HG03025 (cell line): Measurements from ENCODE around the gene PKD2L1.

ENCODE experiments used
- ATAC-seq: cut with Tn5 transposase; IDR thresholded peaks from one replicate; pipeline ENCODE4 v1.9.1; 2021; ENCODE audit warnings: mild to moderate bottlenecking, moderate library complexity; ENCODE audit not compliant: unreplicated experiment, low FRiP score

PKD2L1 gene

DNA sequence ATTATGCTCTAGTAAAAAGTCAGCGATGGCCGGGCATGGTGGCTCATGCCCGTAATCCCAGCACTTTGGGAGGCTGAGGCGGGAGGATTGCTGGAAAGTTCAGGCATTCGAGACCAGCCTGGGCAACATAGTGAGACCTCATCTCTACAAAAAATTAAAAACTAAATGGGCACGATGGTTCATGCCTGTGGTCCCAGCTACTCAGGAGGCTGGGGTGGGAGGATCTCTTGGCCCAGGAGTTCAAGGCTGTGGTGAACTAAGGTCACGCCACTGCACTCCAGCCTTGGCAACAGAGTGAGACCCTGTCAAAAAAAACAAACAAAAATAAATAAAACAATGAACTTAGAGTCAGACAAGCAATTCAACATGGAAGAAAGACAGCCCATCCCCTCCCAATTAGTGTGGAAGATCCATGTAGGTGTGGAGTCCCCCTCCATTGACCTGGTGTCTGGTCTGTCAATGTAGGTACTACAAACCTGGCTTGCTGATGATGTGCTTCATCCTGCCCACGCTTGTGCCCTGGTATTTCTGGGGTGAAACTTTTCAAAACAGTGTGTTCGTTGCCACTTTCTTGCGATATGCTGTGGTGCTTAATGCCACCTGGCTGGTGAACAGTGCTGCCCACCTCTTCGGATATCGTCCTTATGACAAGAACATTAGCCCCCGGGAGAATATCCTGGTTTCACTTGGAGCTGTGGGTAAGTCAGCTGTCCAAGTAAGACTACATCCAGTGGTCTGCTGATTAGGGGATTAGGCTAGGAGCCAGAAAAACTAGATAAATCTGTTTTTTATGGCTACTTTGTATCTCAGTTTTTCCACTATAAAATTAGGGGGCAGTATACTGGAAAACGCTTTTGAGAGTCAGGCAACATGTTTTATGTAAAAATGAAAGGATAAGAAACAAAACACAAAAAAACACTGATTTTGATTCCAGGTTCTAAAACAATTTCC is 26.3 kb upstream of the PKD2L1 start:
- no peak for ATAC-seq

DNA sequence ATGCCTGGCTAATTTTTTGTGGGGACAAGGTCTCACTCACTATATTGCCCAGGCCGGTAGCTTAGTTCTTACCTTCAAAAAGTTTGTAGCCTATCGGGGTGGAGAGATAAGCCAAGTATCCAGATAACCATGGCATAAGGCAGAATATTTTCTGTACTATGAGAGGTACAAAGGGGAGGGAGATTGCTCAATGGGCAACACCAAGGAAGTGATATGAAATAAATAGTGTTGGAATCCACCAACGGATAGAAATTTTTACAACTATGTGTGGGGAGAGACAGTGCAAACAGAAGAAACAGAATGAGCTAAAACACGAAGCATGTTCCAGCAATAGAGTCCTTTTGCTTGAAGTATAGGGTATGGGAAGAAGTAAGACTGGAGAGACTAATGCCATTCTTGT is 25.1 kb upstream of the PKD2L1 start:
- no peak for ATAC-seq

DNA sequence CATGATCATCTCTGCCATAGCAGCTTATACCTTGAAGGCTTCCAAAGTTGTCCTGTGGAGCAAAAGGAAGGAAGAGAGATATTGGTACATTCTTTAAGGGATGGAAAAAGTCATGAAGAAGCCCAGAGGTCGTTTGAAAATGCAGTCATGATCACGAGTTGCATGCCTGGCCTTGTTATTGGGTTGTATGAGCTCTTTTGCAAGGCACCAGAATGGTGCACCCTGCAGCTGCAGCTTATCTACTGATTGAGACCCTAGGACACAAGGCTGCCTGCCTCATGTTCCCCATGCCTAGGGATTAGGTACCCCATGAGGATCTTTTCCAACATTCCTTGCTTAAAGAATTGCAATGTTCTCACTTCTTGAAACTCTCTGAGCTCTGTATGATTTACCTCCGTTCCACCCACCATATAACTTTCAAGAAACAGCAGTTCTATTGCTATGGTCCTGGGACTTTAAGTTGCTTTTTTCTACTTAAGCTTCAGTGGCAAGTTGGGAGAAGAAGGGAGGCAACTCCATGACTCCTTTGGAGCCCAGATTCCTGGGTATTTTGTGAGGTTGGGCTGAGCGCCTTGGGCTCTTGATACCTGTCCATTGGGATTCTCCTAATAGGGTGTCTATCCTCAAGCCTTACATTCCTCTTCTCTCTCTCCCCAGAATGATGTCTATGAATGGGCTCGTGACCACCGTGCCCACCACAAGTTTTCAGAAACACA is 23.9 kb upstream of the PKD2L1 start:
- no peak for ATAC-seq

DNA sequence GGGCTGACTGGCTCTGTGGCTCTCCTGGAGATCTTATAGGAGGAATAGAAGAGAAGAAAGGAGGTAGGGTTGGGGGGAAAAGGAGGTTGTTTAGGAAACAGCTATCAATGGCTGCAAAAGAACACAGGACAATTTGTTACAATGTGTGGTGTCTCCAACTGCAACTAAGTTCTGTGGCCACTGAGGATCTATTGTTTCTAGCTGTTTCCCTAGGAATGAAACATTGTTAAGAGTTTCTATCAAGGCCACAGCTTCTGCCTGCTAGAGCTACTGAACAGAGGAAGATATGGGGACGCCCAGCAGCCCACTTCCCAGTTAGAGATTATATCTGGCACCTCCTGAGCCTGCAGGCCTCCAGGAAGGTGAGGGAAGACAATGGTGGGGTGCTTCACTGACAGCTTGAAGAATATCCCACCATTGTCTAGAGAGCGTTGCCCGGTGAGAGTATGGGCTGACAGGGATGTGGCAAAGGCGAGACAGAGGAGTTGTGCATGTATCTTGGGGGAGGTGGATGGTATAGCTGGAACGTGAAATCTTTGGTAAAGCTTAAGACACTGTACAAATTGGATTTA is 21.0 kb upstream of the PKD2L1 start:
- ATAC-seq, result no peak

DNA sequence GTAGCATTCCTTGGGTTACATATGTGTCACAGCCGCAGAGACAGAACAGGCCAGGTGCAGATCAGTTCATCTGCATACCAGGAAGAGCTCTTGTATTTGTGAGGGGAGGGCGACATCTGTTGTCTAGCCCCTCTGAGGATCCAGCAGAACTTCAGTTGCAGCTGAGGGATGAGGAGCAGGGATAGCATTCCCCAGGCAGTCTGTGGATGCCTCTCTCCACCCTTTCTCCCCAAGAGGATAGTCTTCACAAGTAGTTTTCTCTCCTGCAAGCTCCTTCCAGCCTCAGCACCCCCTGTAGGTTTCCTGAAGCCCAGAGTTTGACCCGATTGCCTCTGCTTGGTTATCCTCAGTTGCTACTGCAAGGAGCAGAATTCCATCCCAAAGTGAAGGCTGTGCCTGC is 19.6 kb upstream of the PKD2L1 start:
- no peak for ATAC-seq

DNA sequence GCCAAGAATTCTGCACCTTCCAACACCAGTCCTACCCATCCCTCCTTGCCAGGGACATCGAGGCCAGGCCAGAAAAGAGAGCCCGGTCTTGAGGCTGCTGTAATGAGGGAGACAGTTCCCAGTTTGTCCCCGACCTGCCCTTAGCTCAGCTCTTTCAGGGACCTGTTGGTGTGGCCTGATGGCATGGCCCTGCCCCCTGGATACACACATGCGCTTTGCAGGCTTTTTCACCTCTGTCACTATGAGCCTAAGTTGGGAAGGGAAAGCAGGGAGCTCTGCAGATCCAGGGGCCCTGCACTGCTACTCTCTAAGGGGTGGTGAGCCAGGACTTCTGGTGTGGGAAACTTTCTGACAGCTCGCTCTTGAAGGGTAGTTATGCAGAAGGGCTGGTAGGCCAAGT is 19.1 kb upstream of the PKD2L1 start:
- ATAC-seq, result no peak

DNA sequence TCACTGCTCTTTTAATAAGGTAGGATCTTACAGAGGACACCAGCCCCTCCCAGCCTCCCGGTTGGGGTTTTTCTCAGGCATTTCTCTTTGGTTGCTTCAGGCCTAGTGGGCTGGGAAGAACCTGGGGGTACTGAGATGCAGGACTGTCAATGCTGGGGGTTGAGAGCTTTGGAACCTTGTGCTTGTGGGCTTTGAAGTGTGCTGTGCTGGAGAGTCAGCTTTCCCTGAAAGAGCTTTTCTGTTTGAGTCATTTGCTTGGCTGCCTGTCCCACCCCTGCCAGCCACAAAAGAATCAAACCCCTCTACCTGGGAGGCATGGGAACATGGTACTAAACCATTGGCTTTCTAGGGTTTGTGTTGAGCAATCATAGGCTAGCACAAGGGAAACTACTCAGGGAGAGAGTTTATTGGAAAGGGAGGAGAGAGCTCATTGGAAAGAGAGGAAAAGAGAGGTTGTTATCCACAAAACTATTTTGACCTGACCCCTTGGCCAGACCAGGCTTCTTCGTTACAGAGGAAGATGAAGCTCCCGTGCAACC is 18.4 kb upstream of the PKD2L1 start:
- ATAC-seq, result no peak

DNA sequence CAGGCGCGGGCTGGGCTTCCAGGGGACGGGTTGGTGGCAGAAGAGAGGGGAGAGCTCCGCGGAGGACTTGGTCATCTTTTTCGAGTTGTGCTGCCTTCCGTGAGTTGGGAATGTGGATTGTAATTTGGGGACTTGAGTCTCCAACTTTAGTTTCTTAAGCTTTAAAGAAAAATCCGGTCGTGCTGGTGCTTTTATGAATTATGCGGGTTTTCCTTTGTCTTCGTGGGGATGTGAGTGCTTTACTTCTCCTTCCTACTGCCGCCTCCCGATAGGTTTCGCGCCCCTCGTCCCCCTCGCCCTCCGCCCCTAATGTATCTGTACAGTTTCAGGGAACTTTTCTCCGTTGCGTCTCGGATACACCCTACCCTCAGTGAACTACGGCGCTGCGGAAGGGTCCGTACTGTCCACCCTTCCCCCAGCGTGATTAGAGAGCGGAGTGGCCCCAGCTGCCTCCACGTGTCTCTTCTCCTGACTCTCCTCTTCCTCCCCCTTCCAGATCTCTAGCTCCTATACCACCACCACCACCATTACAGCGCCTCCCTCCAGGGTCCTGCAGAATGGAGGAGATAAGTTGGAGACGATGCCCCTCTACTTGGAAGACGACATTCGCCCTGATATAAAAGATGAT is 17.7 kb upstream of the PKD2L1 start:
- peak; percentile 10 for ATAC-seq

DNA sequence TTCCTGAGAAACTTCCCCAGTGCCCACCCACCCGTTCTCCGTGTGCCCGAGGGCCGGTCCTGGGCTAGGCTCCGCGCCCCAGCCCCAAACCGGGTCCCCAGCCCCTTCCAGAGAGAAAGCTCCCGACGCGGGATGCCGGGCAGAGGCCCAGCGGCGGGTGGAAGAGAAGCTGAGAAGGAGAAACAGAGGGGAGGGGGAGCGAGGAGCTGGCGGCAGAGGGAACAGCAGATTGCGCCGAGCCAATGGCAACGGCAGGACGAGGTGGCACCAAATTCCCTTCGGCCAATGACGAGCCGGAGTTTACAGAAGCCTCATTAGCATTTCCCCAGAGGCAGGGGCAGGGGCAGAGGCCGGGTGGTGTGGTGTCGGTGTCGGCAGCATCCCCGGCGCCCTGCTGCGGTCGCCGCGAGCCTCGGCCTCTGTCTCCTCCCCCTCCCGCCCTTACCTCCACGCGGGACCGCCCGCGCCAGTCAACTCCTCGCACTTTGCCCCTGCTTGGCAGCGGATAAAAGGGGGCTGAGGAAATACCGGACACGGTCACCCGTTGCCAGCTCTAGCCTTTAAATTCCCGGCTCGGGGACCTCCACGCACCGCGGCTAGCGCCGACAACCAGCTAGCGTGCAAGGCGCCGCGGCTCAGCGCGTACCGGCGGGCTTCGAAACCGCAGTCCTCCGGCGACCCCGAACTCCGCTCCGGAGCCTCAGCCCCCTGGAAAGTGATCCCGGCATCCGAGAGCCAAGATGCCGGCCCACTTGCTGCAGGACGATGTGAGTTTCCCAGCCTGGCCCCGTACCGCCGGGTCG is 16.9 kb upstream of the PKD2L1 start, which contains the start of gene SCD:
SCD (plus strand) TSS at position 469 of the 803 bp plus-strand sequence; CDS start at position 741, 272 bp downstream.
- ATAC-seq, result peak; percentile 93

DNA sequence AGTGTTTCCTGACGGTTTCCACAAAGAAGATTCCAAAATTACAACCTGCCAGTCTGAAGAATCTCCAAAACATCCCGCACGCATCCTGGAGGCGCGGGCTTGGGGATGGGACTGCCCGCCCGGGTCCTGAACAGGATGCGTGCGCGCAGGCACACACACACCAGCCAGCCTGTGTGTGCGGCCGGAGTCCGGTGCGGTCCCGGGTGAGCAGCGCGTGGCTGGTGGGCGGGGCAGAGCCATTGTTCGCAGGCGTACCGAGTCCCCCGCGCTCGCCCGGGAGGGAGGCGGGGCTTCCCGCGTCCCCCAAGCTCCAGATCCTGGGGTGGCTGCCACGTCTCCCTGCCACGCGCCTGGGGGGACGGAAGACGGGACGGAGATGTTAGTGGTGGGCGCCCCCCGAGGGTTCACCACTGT is 16.3 kb upstream of the PKD2L1 start:
- no peak for ATAC-seq

DNA sequence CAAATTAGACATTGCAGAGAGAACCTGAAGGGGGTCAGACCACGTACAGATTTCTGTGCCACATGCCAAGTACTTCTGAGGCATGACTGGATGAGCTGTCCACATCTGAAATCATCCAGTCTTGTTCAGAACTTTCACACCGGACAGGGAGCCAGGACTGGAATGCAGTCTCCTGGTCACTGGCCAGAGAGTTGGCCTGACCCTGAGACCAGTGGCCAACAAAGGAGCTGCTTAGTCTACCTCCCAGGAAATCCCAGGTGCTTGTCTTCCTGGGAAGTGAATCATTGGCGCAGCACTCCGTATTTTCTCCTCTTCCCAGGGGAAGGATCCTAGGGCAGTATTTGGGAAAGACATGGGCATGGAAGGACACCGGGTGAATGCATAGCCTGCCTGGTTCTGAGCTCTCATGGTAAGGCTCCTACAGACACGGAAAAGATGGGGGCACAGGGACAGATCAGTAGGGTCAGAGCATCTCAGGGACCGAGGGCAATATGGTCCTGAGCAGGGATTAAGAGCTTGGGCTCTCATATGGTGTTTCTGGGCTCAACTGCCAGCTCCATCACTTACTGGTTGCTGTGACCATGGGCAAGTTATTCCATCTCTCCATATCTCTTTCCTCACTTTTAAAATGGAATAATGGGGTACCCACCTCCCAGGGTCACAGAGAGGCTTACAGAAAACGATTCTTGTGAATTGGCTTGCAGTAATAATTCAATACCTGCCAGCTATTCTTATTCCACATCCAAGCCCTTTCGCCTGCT is 15.7 kb upstream of the PKD2L1 start:
- no peak for ATAC-seq

DNA sequence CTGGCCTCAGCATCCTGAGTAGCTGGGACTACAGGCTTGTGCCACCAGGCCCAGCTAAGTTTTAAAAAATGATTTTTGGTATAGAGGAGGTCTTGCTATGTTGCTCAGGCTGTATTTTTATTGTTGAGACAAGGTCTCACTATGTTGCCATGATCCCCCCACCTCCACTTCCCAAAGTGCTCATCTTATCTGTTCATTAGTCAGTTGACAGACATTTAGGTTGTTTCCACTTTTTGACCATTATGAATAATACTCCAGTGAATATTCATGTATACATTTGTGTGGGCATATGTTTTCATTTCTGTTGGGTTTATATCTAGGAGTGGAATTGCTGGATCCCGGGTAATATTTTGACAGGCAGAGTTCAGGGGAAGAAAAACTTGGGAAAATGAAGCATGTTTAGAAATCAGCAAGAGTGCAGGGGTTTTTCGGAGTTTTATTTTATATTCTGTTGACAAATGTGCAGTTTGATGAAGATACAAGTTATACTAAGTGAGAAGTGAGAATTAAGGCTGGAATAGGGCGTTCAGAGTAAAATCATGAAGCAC is 14.3 kb upstream of the PKD2L1 start:
- ATAC-seq, result no peak

DNA sequence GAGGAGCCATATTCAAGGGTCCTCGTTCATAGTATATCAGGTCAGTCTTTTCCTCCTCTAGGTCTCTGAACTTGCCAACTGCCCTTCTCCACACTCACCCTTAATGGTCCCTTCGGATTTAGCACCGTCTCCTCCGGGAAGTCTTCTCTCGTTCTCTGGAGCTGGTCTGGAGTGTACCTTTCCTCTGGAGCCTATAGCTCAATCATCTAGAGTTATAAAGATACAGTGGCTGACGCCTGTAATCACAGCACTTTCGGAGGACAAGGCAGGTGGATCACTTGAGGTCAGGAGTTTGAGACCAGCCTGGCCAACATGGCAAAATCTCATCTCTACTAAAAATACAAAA is 12.6 kb upstream of the PKD2L1 start:
- no peak for ATAC-seq

DNA sequence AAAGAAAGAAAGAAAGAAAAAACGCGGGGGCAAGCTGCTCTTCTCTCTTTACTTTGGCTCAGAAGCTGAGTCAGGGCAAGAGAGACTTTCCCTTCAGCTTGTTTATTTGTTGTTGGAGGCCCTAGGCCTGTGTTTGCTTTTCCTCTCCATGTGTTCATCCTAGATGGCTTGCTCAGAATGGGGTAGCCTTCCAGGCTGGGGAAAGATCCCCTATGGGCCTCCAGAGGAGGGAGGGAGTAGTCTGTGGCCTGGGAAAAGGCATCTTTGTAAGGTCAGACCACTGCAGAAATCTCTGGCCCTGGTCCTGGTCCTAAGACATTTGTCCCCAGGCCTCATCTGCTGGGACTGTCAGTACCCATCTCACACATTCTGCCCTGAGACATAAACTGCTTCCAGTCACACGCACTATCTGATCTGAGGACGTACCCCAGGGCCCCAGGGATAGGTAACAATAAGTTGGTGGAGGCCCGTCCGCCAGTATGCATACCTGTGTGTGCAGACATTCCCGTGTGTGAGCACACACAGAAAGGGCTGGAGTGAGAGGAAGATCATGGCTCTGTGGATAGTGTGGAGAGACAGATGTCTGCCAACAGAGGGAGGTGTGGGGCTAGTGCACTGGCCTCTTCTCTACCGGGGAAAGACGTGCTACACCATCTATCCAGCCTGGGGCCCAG is 12.1 kb upstream of the PKD2L1 start:
- no peak for ATAC-seq

DNA sequence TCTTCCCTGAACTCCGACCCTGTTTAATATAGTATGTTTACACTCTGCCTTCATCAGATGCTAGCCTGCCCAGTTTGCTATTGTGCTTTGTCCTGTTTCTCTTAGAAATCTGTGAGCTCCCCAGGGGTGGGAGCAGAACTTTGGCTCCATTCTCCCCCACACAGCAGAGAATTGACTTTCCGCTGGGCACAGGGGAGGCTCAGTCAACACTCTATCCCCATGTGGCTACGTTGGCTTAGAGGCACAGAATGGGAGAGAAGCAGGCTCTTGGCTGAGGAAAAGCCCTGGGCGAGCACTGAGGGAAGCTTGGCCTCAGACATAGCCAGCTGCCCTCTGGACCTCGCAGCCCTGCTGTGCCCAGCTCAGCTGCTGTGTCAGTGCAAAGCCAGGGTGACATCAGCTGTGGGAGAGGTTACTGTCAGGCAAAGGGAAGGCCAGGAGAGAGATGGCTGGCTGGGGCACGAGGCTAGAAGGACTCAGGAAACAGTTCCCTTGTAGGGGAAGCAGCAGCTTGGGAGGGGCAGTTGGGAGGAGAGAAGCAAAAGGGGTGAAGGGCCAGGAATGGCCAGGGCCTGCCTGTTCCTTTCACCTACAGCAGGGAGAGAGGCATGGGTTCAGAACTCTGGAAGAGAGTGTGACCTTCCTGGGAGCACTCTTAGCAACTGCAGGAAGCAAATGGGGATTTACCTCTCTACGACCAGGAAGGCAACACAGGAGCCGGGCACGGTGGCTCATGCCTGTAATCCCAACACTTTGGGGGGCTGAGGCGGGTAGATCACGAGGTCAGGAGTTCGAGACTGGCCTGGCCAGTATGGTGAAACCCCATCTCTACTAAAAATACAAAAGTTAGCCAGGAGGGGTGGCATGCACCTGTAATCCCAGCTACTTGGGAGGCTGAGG is 11.2 kb upstream of the PKD2L1 start:
- ATAC-seq, result no peak

DNA sequence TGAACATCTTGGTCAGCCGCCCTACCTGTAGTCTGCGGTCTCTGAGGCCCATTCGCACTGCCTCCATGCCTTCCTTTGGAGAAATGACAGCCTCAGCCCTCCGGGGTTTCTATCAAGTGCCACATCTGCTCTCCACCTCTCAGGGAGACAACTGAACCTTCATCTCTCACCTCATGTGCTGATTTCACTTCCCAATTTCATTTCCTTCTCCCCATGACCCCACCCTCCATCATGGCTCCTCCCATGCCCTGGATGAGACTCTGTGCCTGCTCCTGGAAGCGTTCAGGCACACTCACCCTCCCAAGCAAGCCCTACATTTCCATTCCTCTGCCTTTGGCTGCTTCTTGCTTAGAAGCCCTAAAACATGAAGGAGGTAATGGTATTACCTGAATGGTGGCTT is 9.2 kb upstream of the PKD2L1 start:
- ATAC-seq, result peak; percentile 65

DNA sequence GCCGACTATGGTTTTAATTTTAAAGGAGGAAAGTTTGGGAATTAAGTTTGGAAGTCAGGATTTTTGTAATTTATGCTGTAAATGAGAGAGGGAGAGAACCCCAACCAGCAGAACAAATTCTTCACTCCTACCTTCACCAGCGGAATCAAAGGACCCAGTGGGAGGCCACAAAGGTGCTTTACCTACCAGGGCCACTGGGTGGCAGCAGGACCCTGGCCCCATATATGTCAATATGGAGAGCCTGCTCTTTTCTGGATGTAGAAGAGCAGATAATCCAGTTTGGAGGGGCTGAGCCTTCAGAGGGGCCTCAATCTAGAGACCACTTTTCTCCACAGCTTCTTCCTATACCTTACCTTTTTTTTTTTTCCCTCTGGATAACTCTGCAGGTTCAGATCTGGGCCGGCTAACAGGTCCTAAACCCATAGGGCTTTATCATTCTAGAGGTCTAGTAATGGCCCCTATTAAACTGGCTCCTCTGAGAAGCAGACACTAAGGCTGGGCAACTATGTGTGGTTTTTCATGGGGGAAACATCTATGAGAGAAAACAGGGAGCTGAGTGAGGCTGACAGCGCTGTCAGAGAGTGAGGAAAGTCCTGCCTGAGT is 8.5 kb upstream of the PKD2L1 start:
- ATAC-seq, result no peak
